Astrocyte of the cerebellum (primary cell): ENCODE measurements around the gene SULT1C4.
A peak's percentile ranks its signal among the peaks of the same experiment; 100 is the strongest.

Source experiments
- DNase-seq: peaks from one replicate; pipeline ENCODE4 v3.0.0-alpha.2; 2011; ENCODE audit warnings: low read depth
- H3K4me3 ChIP-seq: 2 replicates; pipeline ENCODE4 v1.5.1; 2011; ENCODE audit warnings: mild to moderate bottlenecking, low read depth, low read length, moderate library complexity
- CTCF ChIP-seq: IDR thresholded peaks from 2 replicates; pipeline ENCODE4 v1.5.1; 2012; ENCODE audit warnings: low read length, low read depth, moderate library complexity, mild to moderate bottlenecking; ENCODE audit errors: missing control alignments
- in situ Hi-C: cut with HindIII; loops from 2 replicates; pipeline ENCODE4 v1.10.0; 2017; ENCODE audit warnings: low sequenced_read_pairs

SULT1C4 gene

DNA sequence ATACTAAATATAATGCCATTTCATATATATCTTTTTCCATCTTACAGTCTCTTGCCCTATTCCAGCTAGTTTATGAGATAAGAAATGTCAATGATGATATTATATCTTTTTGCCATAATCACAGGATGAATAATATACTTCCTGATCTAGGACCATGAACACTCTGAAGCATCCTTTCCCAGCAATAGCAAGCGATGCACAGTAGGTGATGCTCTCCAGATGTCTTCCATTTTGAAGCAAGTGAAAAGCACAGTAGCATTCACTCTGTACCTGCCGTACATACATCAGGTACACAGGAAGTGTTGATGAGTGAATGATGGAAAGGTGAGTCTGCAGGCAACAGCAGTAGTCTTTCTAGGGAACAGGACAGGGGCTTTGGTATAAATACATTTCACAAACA is 8.6 kb upstream of the SULT1C4 start:
- DNase-seq = no peak
- in situ Hi-C loops = no loop called here
- no peak for TF ChIP-seq CTCF
- no peak overlapping the region for H3K4me3 ChIP-seq

DNA sequence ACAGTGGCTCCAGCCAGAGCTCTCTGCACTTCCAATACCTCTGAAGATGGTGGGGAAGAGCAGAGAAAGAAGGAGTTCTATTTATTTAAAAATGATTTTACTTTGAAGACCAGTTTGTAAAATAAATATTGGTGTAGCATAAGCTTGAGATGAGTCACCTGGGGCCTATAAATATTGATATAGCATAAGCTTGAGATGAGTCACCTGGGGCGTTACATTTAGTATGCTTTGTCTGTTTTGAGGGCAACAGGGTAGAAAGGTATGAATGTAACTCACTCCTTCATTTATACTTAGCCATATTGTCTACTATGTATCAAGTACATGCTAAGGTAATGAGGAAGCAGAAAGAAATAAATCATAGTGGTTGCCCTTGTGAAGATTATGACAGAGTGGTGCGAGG is 7.7 kb upstream of the SULT1C4 start:
- TF ChIP-seq CTCF = no peak
- DNase-seq = no peak
- no peak overlapping the region for H3K4me3 ChIP-seq
- in situ Hi-C loops = no loop called here

DNA sequence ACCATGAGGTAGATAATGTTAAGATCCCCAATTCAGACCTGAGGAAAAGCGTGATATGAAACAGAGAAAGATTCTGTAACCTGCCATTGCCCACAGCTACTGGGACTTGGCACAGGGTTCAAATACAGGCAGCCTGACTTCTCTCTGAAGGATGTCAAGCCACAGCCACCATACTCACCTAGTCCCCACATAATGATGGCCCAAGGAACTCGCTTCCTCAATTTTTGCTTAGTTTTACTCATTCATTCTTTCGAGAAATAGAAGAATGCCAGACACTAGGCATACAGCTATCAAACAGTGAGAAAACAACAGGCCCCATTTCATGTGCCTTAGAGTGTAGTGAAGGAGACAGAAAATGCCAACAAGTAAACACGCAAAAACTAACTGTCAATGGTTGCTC is 980 bp upstream of the SULT1C4 start:
- no peak for TF ChIP-seq CTCF
- DNase-seq = no peak
- no peak overlapping the region for H3K4me3 ChIP-seq
- in situ Hi-C loops = no loop called here

GRCh38 chr2:108377401-108377800 is 353 bp upstream of the SULT1C4 start:
- in situ Hi-C loops = no loop called here

DNA sequence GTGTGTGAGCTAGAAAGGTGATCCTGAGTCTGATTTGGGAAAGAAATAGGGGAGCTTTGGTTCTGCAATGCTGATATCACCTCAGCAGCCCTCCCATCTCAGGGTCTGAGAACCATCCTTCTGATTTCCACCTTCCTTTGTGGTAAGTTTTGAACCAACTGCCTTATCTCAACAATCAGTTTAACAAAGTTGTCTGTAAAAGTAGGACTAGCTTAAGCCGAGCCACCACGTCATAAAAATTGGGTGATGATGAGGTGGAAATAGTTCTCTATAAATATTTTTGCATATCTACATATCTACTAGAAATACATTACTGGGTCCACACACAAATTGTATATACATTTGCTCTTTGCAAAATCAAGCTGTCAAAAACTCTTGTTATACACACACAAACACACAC is 1.1 kb downstream of the SULT1C4 start:
- in situ Hi-C loops = no loop called here
- no peak overlapping the region for H3K4me3 ChIP-seq
- DNase-seq = no peak
- TF ChIP-seq CTCF = no peak

More at GRCh38 chr2:108377401-108377800, 353 bp upstream of the SULT1C4 start:
- TF ChIP-seq CTCF = no peak
- no peak overlapping the region for H3K4me3 ChIP-seq
- peak; percentile 16 for DNase-seq

- no peak overlapping the region for H3K4me3 ChIP-seq
- in situ Hi-C loops = no loop called here
- TF ChIP-seq CTCF = no peak
- no peak for DNase-seq
Measured at GRCh38 chr2:108382196-108382595, 4.4 kb downstream of the SULT1C4 start.
